ENCODE data around the gene NANOS3. TPM values are rescaled to one million over a fixed set of nuclear protein-coding genes. Genes with fewer than 3 reads are reported as not detected.

The NANOS3 gene
- total and polyA plus RNA-seq, 2 donors from 2014 or later = 0.35 TPM; not detected in 1

DNA sequence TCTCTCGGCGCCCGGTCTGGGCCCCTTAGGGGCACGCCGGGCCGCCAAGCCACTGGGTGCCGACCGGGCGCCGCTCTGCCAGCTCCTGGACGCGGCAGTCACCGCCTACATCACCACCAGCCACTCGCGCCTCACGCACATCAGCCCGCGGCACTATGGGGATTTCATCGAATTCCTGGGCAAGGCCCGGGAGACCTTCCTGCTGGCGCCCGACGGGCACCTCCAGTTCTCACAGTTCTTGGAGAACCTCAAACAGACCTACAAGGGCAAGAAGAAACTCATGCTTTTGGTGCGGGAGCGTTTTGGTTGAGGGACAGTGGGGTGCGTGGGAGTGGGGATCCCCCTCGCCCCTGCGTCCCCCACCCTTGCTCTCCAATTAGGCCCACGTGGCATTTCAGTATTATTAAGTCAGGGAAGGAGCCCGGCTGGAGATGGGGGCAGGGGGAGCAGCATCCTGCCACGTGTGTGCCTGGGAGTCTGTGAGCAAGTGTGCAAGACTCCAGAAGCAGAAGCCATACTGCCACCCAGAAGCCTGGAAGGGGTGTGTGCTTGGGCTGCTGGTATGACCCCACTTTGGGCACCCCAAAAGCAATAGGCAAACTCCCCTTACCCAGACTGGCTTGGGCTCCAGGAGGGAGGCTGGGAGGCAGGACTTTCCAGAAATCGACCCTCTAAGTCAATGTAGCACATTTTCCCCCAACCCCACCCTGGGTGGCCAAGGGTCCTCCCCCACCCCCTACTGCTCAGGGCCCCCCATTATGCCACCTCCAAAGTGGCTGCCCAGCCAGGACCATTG, 46.0 kb upstream of the NANOS3 start:
- peaks cover 0 to 4% (median 0%) of the 10 kb centered on the region in 3 donors for H3K36me3 ChIP-seq (ENCODE audit: control insufficient read depth in 2 of 3, insufficient read depth in 3 of 3, low read length in 3 of 3)
- no peak overlapping the region for H3K27ac ChIP-seq (ENCODE audit: low read depth in 2 of 2, low read length in 2 of 2)
- H3K27me3 ChIP-seq (ENCODE audit: control insufficient read depth, insufficient read depth, low read length) = no peaks in the 10 kb centered on the region
- H3K4me1 ChIP-seq (ENCODE audit: control insufficient read depth in 2 of 3, insufficient read depth in 2 of 3, low read depth in 1 of 3, low read length in 3 of 3) = peaks cover 0 to 16% (median 10%) of the 10 kb centered on the region in 3 donors
- H3K9me3 ChIP-seq (ENCODE audit: control insufficient read depth in 2 of 3, insufficient read depth in 1 of 3, low read length in 3 of 3) = no peaks in the 10 kb centered on the region
- H3K9ac ChIP-seq (ENCODE audit: low read length in 3 of 3) = no peak overlapping the region
- TF ChIP-seq, protein P1, sequence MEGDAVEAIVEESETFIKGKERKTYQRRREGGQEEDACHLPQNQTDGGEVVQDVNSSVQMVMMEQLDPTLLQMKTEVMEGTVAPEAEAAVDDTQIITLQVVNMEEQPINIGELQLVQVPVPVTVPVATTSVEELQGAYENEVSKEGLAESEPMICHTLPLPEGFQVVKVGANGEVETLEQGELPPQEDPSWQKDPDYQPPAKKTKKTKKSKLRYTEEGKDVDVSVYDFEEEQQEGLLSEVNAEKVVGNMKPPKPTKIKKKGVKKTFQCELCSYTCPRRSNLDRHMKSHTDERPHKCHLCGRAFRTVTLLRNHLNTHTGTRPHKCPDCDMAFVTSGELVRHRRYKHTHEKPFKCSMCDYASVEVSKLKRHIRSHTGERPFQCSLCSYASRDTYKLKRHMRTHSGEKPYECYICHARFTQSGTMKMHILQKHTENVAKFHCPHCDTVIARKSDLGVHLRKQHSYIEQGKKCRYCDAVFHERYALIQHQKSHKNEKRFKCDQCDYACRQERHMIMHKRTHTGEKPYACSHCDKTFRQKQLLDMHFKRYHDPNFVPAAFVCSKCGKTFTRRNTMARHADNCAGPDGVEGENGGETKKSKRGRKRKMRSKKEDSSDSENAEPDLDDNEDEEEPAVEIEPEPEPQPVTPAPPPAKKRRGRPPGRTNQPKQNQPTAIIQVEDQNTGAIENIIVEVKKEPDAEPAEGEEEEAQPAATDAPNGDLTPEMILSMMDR (IDR thresholded peaks at IDR 0.05; ENCODE audit: borderline replicate concordance, extremely low read depth, insufficient read depth) = no peak
- DNase-seq (peak in 2 of 5 donors; percentile 40 to 54), FAIRE-seq (no peak)
- no peak overlapping the region for H3K4me3 ChIP-seq (ENCODE audit: low read length in 3 of 3)
- intact Hi-C loops (cut with DNase I) = no loop called here

DNA sequence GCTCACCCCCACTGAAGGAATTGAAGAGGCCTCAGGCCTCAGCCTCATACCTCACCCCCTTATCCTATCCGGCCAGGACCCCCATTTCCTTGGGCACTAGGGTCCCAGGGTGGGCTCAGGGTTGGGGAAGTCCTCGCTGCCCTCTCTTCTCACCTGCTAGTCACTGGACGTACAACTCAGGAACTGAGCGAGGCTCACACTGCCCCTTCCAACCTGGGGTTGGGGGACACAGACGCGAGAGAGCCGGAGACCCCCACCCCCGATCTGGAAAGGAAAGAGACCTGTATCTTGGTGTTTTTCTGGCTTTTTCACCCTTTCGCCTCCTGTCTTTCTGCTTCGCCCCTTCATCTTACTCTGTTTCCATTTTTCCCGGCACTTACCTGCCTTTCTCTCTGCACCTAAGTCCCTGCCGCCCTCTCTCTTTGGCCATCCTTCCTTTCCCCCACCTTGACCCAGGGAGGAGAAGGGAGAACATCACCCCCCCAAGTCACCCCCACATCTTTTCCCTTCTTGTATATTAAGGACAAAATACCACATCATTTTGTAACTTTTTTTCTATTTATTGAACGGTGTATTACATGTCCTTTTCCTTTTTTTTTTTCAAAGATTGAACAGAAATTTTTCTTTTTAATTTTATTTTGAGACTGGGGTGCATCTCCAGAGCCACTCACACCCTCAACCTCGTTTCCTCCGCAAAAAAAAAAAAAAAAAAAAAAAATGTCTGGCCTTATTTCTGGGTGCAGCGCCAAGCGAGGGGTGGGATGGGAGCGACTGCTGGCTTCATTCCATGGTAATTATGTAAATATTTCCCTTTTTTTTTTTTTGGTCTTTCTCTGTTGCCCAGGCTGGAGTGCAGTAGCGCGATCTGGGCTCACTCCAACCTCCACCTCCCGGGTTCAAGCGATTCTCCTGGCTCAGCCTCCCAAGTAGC, 45.1 kb upstream of the NANOS3 start:
- no peak overlapping the region for H3K27ac ChIP-seq (ENCODE audit: low read depth in 2 of 2, low read length in 2 of 2)
- FAIRE-seq = no peak
- peaks cover 0 to 6% (median 2%) of the 10 kb centered on the region in 3 donors for H3K36me3 ChIP-seq (ENCODE audit: control insufficient read depth in 2 of 3, insufficient read depth in 3 of 3, low read length in 3 of 3)

DNA sequence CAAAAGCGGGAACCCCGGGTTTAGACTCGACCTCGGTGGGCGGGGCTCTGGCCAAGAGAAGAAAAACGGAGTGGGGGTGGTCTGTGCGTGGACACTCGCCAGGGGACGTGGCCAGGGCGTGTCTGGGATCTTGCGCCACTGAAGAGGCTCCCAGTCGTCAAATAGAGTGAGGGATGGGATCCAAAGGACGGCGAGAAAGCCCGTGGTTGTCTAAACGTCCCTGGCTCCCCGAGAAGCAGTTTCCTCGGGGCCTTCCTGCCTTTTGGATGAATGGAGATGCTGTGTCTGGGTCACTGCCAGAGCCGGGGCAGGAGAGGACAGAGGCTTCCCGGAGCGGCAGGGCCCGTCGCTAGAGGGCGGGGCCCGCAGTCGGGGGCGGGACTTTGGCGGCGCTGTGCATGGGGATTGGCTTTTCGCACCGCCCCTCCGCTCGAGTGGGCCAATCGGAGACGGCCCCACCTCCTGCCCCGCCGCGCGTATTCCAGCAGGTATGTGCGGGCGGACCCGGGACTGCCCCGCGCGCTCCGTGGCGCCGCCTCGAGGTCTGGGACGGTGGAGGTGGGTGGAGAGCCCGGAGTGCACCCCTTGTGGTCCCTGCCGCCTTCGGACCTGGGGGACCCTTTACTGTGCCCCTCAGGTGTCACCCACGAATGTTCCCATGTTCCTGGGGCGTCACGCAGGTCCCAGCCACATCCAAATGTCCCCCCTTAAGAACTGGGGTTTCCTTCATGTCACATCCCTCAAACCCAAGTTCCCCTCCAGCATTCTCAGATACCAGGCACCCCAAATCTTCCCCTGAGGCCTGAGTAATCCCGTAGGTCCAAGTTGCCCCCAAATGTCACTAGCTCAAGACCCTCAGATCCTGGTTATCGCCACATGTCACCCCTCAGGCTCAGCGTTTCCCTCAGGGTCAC, 43.3 kb upstream of the NANOS3 start:
- H3K9ac ChIP-seq (ENCODE audit: low read length in 3 of 3) = peak overlapping the region in 2 of 3 donors; percentile 46 to 77
- peak overlapping the region; percentile 72 to 94 for H3K27ac ChIP-seq (ENCODE audit: low read depth in 2 of 2, low read length in 2 of 2)
- TF ChIP-seq, protein P1 (IDR thresholded peaks at IDR 0.05; ENCODE audit: borderline replicate concordance, extremely low read depth, insufficient read depth) = peak; percentile 26
- peak overlapping the region; percentile 48 to 51 (median 48) for H3K4me3 ChIP-seq (ENCODE audit: low read length in 3 of 3)
- H3K4me1 ChIP-seq (ENCODE audit: control insufficient read depth in 2 of 3, insufficient read depth in 2 of 3, low read depth in 1 of 3, low read length in 3 of 3) = peaks cover 0 to 29% (median 10%) of the 10 kb centered on the region in 3 donors
- FAIRE-seq (no peak), DNase-seq (peak; percentile 93 to 99 (median 96))
- intact Hi-C loops (cut with DNase I) = no loop called here
- H3K27me3 ChIP-seq (ENCODE audit: control insufficient read depth, insufficient read depth, low read length) = no peaks in the 10 kb centered on the region
- H3K36me3 ChIP-seq (ENCODE audit: control insufficient read depth in 2 of 3, insufficient read depth in 3 of 3, low read length in 3 of 3) = peaks cover 0 to 6% (median 2%) of the 10 kb centered on the region in 3 donors
- H3K9me3 ChIP-seq (ENCODE audit: control insufficient read depth in 2 of 3, insufficient read depth in 1 of 3, low read length in 3 of 3) = no peaks in the 10 kb centered on the region

More for the DNA sequence above, 45.1 kb upstream of the NANOS3 start:
- intact Hi-C loops (cut with DNase I) = no loop called here
- Histone ChIP-seq H3K9ac (ENCODE audit: low read length in 3 of 3) (no peak overlapping the region), H3K9me3 (ENCODE audit: control insufficient read depth in 2 of 3, insufficient read depth in 1 of 3, low read length in 3 of 3) (no peaks in the 10 kb centered on the region), H3K4me3 (ENCODE audit: low read length in 3 of 3) (no peak overlapping the region), H3K4me1 (ENCODE audit: control insufficient read depth in 2 of 3, insufficient read depth in 2 of 3, low read depth in 1 of 3, low read length in 3 of 3) (peaks cover 0 to 25% (median 10%) of the 10 kb centered on the region in 3 donors), H3K27me3 (ENCODE audit: control insufficient read depth, insufficient read depth, low read length) (no peaks in the 10 kb centered on the region)
- TF ChIP-seq, protein P1 (IDR thresholded peaks at IDR 0.05; ENCODE audit: borderline replicate concordance, extremely low read depth, insufficient read depth) = no peak
- peak in 2 of 5 donors; percentile 45 to 50 for DNase-seq
